WERI-Rb-1 (cell line): ENCODE measurements around the gene ZCCHC24.

Experiments used
- DNase-seq: peaks from one replicate; pipeline ENCODE4 v3.0.0-alpha.2; 2020
- H3K27ac ChIP-seq: fragments of 250-450 bp; sonication (Bioruptor Pico); 2 replicates; pipeline ENCODE4 v1.5.1; 2020; ENCODE audit warnings: mild to moderate bottlenecking, moderate library complexity
- H3K27me3 ChIP-seq: fragments of 250-450 bp; sonication (Bioruptor Pico); 2 replicates; pipeline ENCODE4 v1.5.1; 2021; ENCODE audit warnings: mild to moderate bottlenecking, low read depth, moderate library complexity; ENCODE audit not compliant: insufficient read depth, severe bottlenecking
- H3K36me3 ChIP-seq: fragments of 250-450 bp; sonication (Bioruptor Pico); 2 replicates; pipeline ENCODE4 v1.5.1; 2020; ENCODE audit warnings: mild to moderate bottlenecking, moderate library complexity
- H3K4me3 ChIP-seq: 2 replicates; pipeline ENCODE4 v1.5.1; 2011; ENCODE audit warnings: low read depth, mild to moderate bottlenecking, control low read depth, low read length
- H3K9me3 ChIP-seq: fragments of 250-450 bp; sonication (Bioruptor Pico); 2 replicates; pipeline ENCODE4 v1.5.1; 2021; ENCODE audit warnings: mild to moderate bottlenecking, moderate library complexity; ENCODE audit not compliant: severe bottlenecking
- TF ChIP-seq, protein P1 (sequence below): IDR thresholded peaks from 2 replicates; pipeline ENCODE4 v1.5.1; 2011; ENCODE audit warnings: low read depth, mild to moderate bottlenecking, control low read depth, inconsistent platforms, low read length

ZCCHC24 gene

DNA sequence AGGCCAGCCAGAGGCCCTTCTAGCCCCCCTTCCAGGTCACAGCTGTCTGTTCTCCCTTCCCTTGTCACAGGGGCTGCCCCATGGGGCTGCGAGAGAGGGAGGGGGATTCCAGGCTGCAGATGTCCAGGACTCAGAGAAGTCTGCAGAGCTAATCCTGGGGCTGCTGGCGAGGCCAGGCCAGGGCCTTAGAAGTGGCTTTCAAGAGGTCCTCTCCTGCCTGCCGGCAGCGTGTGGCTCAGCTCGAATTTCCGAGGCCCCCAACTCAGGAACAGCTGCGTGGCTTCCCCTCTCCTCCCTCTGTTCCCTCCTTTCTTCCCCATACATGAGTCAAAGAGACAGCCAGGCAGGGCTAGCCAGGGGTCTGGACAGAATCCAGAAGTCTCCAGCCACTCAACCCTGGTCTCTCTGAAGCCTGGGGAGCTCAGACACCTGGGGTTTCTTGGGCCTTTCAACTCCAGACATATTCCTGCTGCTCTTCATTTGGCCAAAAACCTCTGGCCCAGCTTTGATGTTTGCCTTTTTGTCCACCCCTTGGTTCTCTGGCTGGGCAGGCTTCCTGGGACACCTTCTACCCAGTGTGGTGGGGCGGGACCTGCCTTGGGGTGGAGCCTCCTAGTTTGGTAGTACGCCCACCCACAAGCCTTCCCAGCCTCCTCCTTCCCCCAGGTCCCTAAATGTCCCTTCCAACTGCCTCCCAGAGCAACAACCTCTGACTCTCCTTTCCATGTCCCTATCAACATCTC lies 45.1 kb upstream of the ZCCHC24 start:
- Histone ChIP-seq H3K27me3 (no peaks in the 10 kb centered on the region), H3K9me3 (no peaks in the 10 kb centered on the region), H3K36me3 (no peaks in the 10 kb centered on the region), H3K27ac (peak overlapping the region; percentile 32), H3K4me3 (no peak overlapping the region)
- TF ChIP-seq, protein P1, sequence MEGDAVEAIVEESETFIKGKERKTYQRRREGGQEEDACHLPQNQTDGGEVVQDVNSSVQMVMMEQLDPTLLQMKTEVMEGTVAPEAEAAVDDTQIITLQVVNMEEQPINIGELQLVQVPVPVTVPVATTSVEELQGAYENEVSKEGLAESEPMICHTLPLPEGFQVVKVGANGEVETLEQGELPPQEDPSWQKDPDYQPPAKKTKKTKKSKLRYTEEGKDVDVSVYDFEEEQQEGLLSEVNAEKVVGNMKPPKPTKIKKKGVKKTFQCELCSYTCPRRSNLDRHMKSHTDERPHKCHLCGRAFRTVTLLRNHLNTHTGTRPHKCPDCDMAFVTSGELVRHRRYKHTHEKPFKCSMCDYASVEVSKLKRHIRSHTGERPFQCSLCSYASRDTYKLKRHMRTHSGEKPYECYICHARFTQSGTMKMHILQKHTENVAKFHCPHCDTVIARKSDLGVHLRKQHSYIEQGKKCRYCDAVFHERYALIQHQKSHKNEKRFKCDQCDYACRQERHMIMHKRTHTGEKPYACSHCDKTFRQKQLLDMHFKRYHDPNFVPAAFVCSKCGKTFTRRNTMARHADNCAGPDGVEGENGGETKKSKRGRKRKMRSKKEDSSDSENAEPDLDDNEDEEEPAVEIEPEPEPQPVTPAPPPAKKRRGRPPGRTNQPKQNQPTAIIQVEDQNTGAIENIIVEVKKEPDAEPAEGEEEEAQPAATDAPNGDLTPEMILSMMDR = no peak
- peak; percentile 63 for DNase-seq

DNA sequence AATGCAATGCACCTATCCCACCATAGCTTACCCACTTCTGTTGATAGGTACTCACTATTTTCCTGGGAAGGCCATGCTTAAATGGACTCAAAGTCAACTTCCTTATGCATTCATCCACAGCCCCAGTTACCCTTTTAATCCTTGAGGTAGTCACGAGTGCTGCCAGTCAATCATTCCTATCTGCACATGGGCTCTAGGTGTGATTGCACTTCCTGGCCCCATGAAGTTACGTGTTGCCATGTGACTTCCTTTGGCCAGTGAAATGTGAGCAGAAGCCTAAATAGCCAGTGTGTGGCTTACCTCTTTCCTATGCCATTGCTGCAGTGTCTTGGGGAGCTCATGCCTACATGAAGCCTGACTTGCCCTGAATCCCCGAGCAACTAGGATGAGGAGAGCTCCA lies 43.4 kb upstream of the ZCCHC24 start:
- no peak overlapping the region for H3K27ac ChIP-seq
- peak; percentile 31 for DNase-seq

DNA sequence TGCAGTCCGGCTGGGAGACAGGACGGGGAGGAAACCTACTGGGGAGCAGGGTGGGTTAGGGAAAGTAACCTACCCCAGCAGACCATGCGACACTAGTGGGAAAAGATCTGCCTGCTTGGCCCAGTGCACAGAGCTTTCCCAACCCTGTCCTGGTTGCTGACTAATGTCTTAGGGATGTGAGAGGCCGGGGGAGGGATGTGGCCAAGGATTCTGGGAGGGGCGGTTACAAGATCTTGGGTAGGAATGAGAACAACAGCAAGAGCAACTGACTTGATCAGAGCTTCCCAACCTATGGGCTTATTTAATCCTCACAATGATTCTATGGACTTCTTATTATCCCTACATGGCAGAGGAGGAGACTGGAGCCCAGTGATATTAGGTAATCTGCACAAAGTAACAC lies 42.9 kb upstream of the ZCCHC24 start:
- no peaks in the 10 kb centered on the region for H3K36me3 ChIP-seq
- H3K27me3 ChIP-seq = no peaks in the 10 kb centered on the region
- H3K27ac ChIP-seq = no peak overlapping the region
- no peaks in the 10 kb centered on the region for H3K9me3 ChIP-seq
- H3K4me3 ChIP-seq = no peak overlapping the region
- DNase-seq = no peak
- TF ChIP-seq, protein P1 = no peak

More for the DNA sequence above, 43.4 kb upstream of the ZCCHC24 start:
- no peaks in the 10 kb centered on the region for H3K36me3 ChIP-seq
- H3K4me3 ChIP-seq = no peak overlapping the region
- no peaks in the 10 kb centered on the region for H3K9me3 ChIP-seq
- TF ChIP-seq, protein P1 = no peak
- H3K27me3 ChIP-seq = no peaks in the 10 kb centered on the region

DNA sequence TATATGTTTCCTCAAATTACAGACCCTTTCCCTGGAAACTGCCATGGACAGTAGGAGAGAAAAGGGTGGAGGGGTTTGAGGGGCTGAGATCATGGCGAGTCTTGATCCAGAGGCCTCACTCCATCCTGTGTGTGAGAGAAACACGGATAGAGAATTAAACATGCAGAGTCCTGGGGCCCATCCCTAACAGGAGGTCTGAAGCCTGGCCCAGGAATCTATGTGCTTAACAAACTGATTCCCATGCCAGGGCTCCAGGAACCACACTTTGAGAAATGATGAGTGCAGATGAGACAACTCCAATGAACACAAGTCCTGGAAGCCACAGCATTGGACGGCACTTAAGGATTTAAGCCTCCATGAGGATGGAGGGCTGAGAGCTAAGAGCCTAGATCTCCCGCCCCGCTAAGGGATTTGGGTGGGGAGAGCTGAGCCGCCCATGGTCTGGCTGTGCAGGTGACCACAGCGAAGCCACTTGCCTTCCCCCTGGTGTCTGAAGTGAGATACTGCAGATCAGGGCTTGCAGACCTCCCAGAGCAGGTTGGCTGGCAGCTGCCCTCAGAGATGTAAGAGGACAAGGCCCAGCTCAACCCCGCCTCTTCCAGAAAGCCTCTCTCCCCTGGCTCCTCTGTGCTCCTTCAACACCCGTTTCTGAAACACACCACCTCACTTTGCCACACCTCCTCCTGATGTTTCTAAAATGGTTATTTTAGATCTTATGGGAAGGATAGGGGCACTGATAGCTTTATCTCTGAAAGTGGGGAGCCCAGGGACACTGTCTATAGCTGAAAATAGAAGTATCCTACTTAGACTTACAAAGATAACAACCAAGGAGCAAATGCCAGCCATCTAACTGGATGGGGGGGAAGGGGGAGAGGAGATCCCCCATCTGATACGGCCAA lies 42.1 kb upstream of the ZCCHC24 start:
- DNase-seq = peak; percentile 95
- no peak overlapping the region for H3K4me3 ChIP-seq
- no peak overlapping the region for H3K27ac ChIP-seq
- H3K9me3 ChIP-seq = no peaks in the 10 kb centered on the region
- H3K27me3 ChIP-seq = no peaks in the 10 kb centered on the region
- TF ChIP-seq, protein P1 = peak; percentile 95
- no peaks in the 10 kb centered on the region for H3K36me3 ChIP-seq

DNA sequence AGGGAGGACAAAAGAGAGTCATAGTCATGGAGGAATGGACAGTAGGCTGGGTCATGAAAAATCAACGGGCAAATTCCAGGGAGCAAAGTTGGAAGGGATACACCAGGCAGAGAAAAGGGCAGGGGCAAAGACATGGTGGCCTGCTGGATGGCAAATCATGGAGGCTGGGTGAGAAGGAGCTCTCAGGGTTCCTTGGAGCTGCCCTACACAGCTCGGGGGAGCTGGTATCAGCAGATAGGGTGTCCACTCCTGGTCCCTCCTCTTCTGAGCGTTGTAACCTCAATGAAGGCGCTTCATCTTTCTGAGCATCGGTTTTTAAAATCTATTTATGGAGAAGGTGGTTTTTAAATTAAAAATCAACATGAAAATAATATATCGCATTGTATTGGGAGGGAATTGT lies 39.1 kb upstream of the ZCCHC24 start:
- H3K9me3 ChIP-seq = peaks cover 6% of the 10 kb centered on the region

More for the DNA sequence above, 39.1 kb upstream of the ZCCHC24 start:
- no peak for DNase-seq
- H3K27me3 ChIP-seq = no peaks in the 10 kb centered on the region
- no peaks in the 10 kb centered on the region for H3K36me3 ChIP-seq
- TF ChIP-seq, protein P1 = no peak
- no peak overlapping the region for H3K27ac ChIP-seq
- H3K4me3 ChIP-seq = no peak overlapping the region
